Fibroblast of lung (primary cell): ENCODE data around the gene ATG14. TPM values are rescaled to one million over a fixed set of nuclear protein-coding genes. Genes with fewer than 3 reads are reported as not detected.

Source experiments
- DNase-seq, 2 donors: peaks; one replicate each; pipeline versions ENCODE4 v3.0.0 to v3.0.0-alpha.2; 2010; ENCODE audit warnings: low read depth in 2 of 2
- H2AFZ ChIP-seq: 2 replicates; pipeline ENCODE4 v1.5.1; 2012; ENCODE audit warnings: low read length, control low read depth, inconsistent platforms
- H3K27ac ChIP-seq: 2 replicates; pipeline ENCODE4 v1.5.1; 2011; ENCODE audit warnings: low read length, control low read depth; ENCODE audit not compliant: insufficient read depth
- H3K27me3 ChIP-seq: 2 replicates; pipeline ENCODE4 v1.5.1; 2011; ENCODE audit warnings: mild to moderate bottlenecking, low read length; ENCODE audit not compliant: control insufficient read depth, insufficient read depth
- H3K36me3 ChIP-seq: 2 replicates; pipeline ENCODE4 v1.5.1; 2011; ENCODE audit warnings: low read length; ENCODE audit not compliant: control insufficient read depth, insufficient read depth
- H3K4me1 ChIP-seq: 2 replicates; pipeline ENCODE4 v1.5.1; 2011; ENCODE audit warnings: low read length; ENCODE audit not compliant: control insufficient read depth, insufficient read depth; ENCODE audit errors: extremely low read depth
- H3K4me2 ChIP-seq: 2 replicates; pipeline ENCODE4 v1.5.1; 2011; ENCODE audit warnings: low read length, control low read depth; ENCODE audit not compliant: insufficient read depth; ENCODE audit errors: extremely low read depth
- H3K4me3 ChIP-seq, 4 experiments: fragments of 200-600 bp in 1 of 4; sonication (generic) in 1 of 4; replicated peaks in 1 of 4; 2 replicates each; pipeline ENCODE4 v1.5.1; 2011 to 2016; ENCODE audit warnings: low read length in 4 of 4, low read depth in 3 of 4, mild to moderate bottlenecking in 3 of 4, control low read depth in 2 of 4, inconsistent platforms in 1 of 4, mixed read lengths in 1 of 4; ENCODE audit not compliant: insufficient read depth in 1 of 4; ENCODE audit errors: control extremely low read depth in 1 of 4
- H3K79me2 ChIP-seq: 2 replicates; pipeline ENCODE4 v1.5.1; 2012; ENCODE audit warnings: mild to moderate bottlenecking, low read length, inconsistent platforms; ENCODE audit not compliant: control insufficient read depth, insufficient read depth
- H3K9ac ChIP-seq: 2 replicates; pipeline ENCODE4 v1.5.1; 2011; ENCODE audit warnings: mild to moderate bottlenecking, low read length, control low read depth; ENCODE audit not compliant: insufficient read depth
- H3K9me3 ChIP-seq: 2 replicates; pipeline ENCODE4 v1.5.1; 2012; ENCODE audit warnings: low read depth, low read length; ENCODE audit not compliant: control insufficient read depth, insufficient read depth
- H4K20me1 ChIP-seq: 2 replicates; pipeline ENCODE4 v1.5.1; 2011; ENCODE audit warnings: low read length; ENCODE audit not compliant: control insufficient read depth, insufficient read depth; ENCODE audit errors: extremely low read depth
- CTCF ChIP-seq, 2 donors: IDR thresholded peaks in 1 of 2; conservative IDR thresholded peaks in 1 of 2; 1 replicate in 1 of 2; 2 replicates in 1 of 2; pipeline ENCODE4 v1.5.1; 2011 to 2012; ENCODE audit warnings: low read length in 2 of 2, control low read depth in 1 of 2, inconsistent platforms in 1 of 2, low read depth in 1 of 2, mild to moderate bottlenecking in 1 of 2
- EZH2 ChIP-seq: IDR thresholded peaks from 2 replicates; pipeline ENCODE4 v1.5.1; 2012; ENCODE audit warnings: low read length, control low read depth, mild to moderate bottlenecking; ENCODE audit errors: missing control alignments
- polyA plus RNA-seq, 2 donors: library from polyadenylated mRNA; depleted of rRNA in 1 of 2; stranded (reverse) in 1 of 2; unstranded in 1 of 2; fragments of >200 nt; gene quantifications; 2 replicates each; pipeline ENCODE4 v1.2.1, GENCODE V29; 2011 to 2012; ENCODE audit warnings: missing spikeins in 1 of 2
- total RNA-seq: library from RNA; depleted of rRNA; stranded (reverse); fragments of >200 nt; gene quantifications from 2 replicates; pipeline ENCODE4 v1.2.1, GENCODE V29; 2014

Gene ATG14
- total and polyA plus RNA-seq, 2 donors (not counting 1 experiment from before 2014, with no cell fraction given) = 9.9 to 21.6 TPM

DNA sequence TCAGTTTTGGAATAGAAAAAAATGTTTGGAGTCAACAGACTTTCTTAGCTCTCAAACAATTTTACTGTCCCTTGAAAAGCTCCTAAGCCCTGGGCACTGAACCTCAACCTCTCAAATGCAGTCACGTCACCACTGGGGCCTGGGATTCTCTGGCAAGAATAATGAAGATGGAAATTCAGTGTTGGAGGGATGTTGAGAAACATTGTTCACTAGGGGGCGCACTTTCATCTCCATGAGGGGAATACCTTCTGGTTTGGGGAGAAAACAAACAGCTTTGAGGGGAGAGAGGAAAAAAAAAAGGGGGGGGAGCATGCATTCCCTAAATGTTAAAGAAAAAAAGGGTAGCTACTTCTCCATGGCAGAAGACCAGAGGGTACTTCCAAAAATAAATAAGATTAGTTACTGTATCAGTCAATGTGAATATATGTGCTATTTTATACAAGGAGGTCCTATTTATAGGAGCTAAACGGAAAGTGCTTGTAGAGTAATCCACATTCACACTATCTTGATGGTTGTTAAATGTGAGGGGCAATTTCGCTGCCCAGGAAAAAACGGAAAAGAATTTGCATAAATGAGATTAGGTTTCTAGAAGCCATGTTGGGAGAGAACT is 34.6 kb upstream of the ATG14 start:
- TF ChIP-seq EZH2 = no peak
- peak; percentile 68 to 73 for TF ChIP-seq CTCF (conservative IDR thresholded peaks at IDR 0.05 in 1 of 2, IDR thresholded peaks at IDR 0.05 in 1 of 2; ENCODE audit: low read depth in 1 of 2, low read length in 2 of 2)
- Histone ChIP-seq H3K9me3 (no peaks in the 10 kb centered on the region), H2AFZ (peak overlapping the region; percentile 50), H3K4me2 (peak overlapping the region; percentile 79), H3K36me3 (no peaks in the 10 kb centered on the region), H3K4me1 (peaks cover 14% of the 10 kb centered on the region), H3K27me3 (no peaks in the 10 kb centered on the region), H3K9ac (no peak overlapping the region), H3K27ac (peak overlapping the region; percentile 73), H4K20me1 (no peaks in the 10 kb centered on the region), H3K79me2 (no peaks in the 10 kb centered on the region), H3K4me3 (peak overlapping the region in 1 of 4 experiments; percentile 18)
- DNase-seq = peak; percentile 74 to 81

DNA sequence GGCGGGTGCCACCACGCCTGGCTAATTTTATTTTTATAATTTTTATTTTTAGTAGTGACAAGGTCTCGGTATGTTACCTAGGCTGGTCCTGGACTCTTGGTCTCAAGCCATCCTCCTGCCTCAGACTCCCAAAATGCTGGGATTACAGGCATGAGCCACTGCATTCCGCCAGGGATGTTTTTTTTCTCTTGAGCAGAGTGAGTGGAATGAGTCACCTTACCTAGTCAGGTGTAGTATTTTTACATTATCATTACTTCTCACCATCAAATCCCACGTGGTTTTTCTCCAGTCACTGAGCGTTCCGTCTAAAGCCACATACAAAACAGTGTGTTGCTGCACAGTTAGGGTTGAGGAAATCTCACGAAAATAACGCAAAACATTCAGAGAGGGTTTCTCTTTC is 29.7 kb upstream of the ATG14 start:
- Histone ChIP-seq H3K79me2 (no peaks in the 10 kb centered on the region), H3K4me1 (no peaks in the 10 kb centered on the region), H3K9ac (no peak overlapping the region), H3K36me3 (no peaks in the 10 kb centered on the region), H3K9me3 (no peaks in the 10 kb centered on the region), H4K20me1 (no peaks in the 10 kb centered on the region), H3K4me2 (no peak overlapping the region), H3K27me3 (no peaks in the 10 kb centered on the region), H3K4me3 (no peak overlapping the region), H3K27ac (no peak overlapping the region), H2AFZ (no peak overlapping the region)
- DNase-seq = no peak
- no peak for TF ChIP-seq EZH2
- no peak for TF ChIP-seq CTCF (conservative IDR thresholded peaks at IDR 0.05 in 1 of 2, IDR thresholded peaks at IDR 0.05 in 1 of 2; ENCODE audit: low read depth in 1 of 2, low read length in 2 of 2)

GRCh38 chr14:55440385-55440784 is 28.8 kb upstream of the ATG14 start, which contains the start of gene TBPL2:
Gene TBPL2 (minus strand): TSS chr14:55440616. CDS start chr14:55440449, 167 bp downstream.
- DNase-seq = no peak
- H3K36me3 ChIP-seq = no peaks in the 10 kb centered on the region
- no peaks in the 10 kb centered on the region for H4K20me1 ChIP-seq
- no peak within 1 kb of the TSS for H3K27ac ChIP-seq
- TF ChIP-seq EZH2 (no peak), CTCF (conservative IDR thresholded peaks at IDR 0.05 in 1 of 2, IDR thresholded peaks at IDR 0.05 in 1 of 2; ENCODE audit: low read depth in 1 of 2, low read length in 2 of 2) (peak in 1 of 2 donors; percentile 25)
- H3K9me3 ChIP-seq = no peaks in the 10 kb centered on the region
- no peak within 1 kb of the TSS for H3K4me3 ChIP-seq
- H3K4me1 ChIP-seq = no peaks in the 10 kb centered on the region
- no peak within 1 kb of the TSS for H3K9ac ChIP-seq
- H2AFZ ChIP-seq = no peak within 1 kb of the TSS
- H3K4me2 ChIP-seq = no peak within 1 kb of the TSS
- H3K27me3 ChIP-seq = no peaks in the 10 kb centered on the region
- no peaks in the 10 kb centered on the region for H3K79me2 ChIP-seq
